M059J (cell line): ENCODE measurements around the gene MLLT10. TPM values are rescaled to one million over a fixed set of nuclear protein-coding genes. Genes with fewer than 3 reads are reported as not detected.

ENCODE experiments used
- DNase-seq: peaks from one replicate; pipeline ENCODE4 v3.0.0-alpha.2; 2012; ENCODE audit warnings: low read depth
- total RNA-seq: library from RNA; depleted of rRNA; stranded (reverse); fragments of >200 nt; shearing (Covaris generic); gene quantifications from 2 replicates; pipeline ENCODE4 v1.2.3, GENCODE V29; 2014; rRNA removed

MLLT10 gene
- total RNA-seq, 1 experiment from 2014 or later, result 9.1 TPM

DNA sequence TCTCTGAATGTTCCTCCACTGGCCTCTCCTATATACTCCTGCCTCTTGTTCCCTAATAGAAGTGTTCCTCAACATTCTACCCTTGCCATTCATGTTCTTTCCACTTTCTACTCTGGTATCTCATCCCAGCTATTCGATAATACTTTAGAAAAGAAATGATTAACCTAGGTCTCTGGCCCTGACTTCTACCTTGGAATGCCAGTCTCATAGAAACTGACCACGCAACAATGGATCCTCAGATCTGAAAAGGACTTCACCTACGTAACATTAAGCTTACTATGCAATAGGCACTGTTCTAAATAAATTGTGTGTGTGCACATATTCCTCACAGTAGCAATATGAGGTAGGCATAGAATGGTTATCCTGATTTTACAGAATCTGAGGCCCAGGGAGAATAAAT lies 235.0 kb downstream of the MLLT10 start:
- DNase-seq, result no peak

DNA sequence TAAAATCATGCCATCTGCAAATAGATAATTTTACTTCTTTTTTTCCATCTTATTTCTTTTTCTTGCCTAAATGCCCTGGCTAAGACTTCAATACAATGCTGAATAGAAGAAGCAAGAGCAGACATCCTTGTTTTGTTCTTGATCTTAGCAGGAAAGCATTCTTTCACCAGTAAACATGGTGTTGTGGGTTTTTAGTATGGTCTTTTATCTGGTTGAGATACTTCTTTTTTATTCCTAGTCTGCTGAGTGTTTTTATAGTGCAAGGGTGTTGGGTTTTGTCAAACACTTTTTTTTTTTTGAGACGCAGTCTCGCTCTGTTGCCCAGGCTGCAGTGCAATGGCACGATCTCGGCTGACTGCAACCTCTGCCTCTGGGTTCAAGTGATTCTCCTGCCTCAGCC lies 237.2 kb downstream of the MLLT10 start:
- DNase-seq, result no peak

DNA sequence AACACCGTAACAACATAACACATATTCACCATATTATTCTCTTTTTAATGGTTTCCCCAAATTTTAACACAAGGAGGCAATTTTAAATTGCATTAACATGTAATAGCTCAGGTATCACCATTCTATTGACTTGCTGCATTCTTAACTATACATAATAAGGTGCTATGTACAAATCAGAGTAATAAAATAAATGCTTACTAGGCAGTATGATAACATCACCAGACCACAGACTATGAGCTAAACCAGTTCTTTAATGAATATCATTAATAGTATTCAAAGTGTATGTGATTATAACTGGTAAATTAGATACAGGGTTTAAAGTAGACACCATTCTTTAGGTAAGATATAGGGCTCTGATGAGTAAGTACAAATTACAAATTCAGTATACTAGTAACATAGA lies 242.9 kb downstream of the MLLT10 start:
- no peak for DNase-seq

DNA sequence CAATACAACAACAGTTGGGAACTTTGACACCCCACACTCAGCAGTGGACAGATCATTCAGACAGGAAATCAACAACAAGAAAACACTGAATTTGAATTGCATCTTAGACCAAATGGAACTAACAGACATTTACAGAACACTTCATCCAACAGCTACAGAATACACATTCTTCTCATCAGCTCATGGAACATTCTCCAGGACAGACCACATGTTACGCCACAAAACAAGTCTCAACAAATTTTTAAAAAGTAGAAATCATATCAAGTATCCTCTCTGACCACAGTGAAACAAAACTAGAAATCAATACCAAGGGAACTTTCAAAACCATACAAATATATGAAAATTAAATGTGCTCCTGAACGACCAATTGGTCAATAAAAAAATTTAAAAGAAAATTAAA lies 257.2 kb downstream of the MLLT10 start:
- no peak for DNase-seq

Other genes with a start within 250 kb of the MLLT10 start
- 1.2 and 1.9 TPM in 2 replicates for gene SKIDA1, start 8.6 kb upstream of the MLLT10 start, total RNA-seq